22Rv1 (cell line): Measurements from ENCODE around the gene PBX1.

Experiments used
- H3K27ac ChIP-seq: fragments of 450-650 bp; 2 replicates; pipeline ENCODE4 v1.5.1; 2017
- CTCF ChIP-seq: fragments of 450-650 bp; IDR thresholded peaks from 2 replicates; pipeline ENCODE4 v1.5.1; 2017; ENCODE audit warnings: mild to moderate bottlenecking
- ZFX ChIP-seq: fragments of 450-650 bp; IDR thresholded peaks from 2 replicates; pipeline ENCODE4 v1.6.1; 2017; ENCODE audit warnings: antibody characterized with exemption, borderline replicate concordance

PBX1 gene

GRCh38 chr1:164607351-164607750, 48.4 kb downstream of the PBX1 start:
- TF ChIP-seq ZFX (no peak), CTCF (no peak)
- no peak overlapping the region for H3K27ac ChIP-seq

DNA sequence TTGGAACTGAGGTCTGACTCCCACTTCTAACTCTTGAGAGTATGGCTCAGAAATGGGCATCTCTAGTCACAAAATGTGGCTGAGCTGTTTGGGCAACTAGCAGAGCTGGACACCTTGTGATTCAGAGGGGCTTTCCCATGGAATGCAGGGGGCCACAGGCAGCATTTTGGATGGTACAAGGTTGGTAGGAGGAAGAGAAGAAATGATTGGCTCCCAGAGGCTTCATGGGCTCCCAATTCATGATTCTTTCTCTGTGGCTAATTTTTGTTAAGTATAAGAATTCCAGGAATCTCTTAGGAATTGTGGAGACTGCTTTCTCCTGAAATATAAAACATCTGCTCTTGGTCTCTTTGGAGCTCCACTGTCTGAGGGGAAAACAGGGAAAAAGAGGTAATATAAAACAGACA, 49.7 kb downstream of the PBX1 start:
- TF ChIP-seq ZFX: no peak
- no peak for TF ChIP-seq CTCF

GRCh38 chr1:164609089-164609488, 50.1 kb downstream of the PBX1 start:
- no peak overlapping the region for H3K27ac ChIP-seq
- TF ChIP-seq CTCF (no peak), ZFX (no peak)

More for the DNA sequence above, 49.7 kb downstream of the PBX1 start:
- no peak overlapping the region for H3K27ac ChIP-seq

- TF ChIP-seq CTCF (no peak), ZFX (no peak)
- peak overlapping the region; percentile 74 for H3K27ac ChIP-seq
Observed at GRCh38 chr1:164610538-164611222, 51.7 kb downstream of the PBX1 start.

- H3K27ac ChIP-seq: peak overlapping the region; percentile 74
- TF ChIP-seq CTCF (no peak), ZFX (no peak)
Observed at GRCh38 chr1:164611754-164612642, 53.0 kb downstream of the PBX1 start.

GRCh38 chr1:164613176-164613575, 54.2 kb downstream of the PBX1 start:
- no peak overlapping the region for H3K27ac ChIP-seq
- TF ChIP-seq CTCF (no peak), ZFX (no peak)

GRCh38 chr1:164614316-164614715, 55.3 kb downstream of the PBX1 start:
- no peak for TF ChIP-seq CTCF
- TF ChIP-seq ZFX: no peak
- H3K27ac ChIP-seq: no peak overlapping the region
